Measurements from ENCODE around the gene CUL4A.

GRCh38 chr13:113275387-113275786, 66.0 kb downstream of the CUL4A start:
- peak in 5 of 6 experiments; percentile 21 to 67 (median 65) for TF ChIP-seq CTCF (IDR thresholded peaks at IDR 0.05)
- no peak for TF ChIP-seq POLR2A (IDR thresholded peaks at IDR 0.05)

Measured in Peyer's patch (tissue), 4 donors.